AG04449 (cell line): ENCODE measurements around the gene JAK1.

Source experiments
- CTCF ChIA-PET: fragments of 350-600 bp; formaldehyde crosslinking; extraction: SDS; loops from one replicate; lab custom pipeline; 2021; ENCODE audit warnings: antibody characterized with exemption; lab: Yijun Ruan, JAX
- POLR2A ChIA-PET: fragments of 400-600, 350-600 bp; formaldehyde crosslinking; extraction: SDS; loops from one replicate; lab custom pipeline; 2020; ENCODE audit warnings: antibody characterized with exemption, inconsistent platforms; lab: Yijun Ruan, JAX
- DNase-seq: peaks from one replicate; pipeline ENCODE4 v3.0.0-alpha.2; 2010; ENCODE audit warnings: low read depth, low spot score
- H3K4me3 ChIP-seq: 2 replicates; pipeline ENCODE4 v1.5.1; 2011; ENCODE audit warnings: low read depth, mild to moderate bottlenecking, control low read depth, low read length
- TF ChIP-seq, protein P1 (sequence below): IDR thresholded peaks from one replicate; pipeline ENCODE4 v1.5.1; 2011; ENCODE audit warnings: mild to moderate bottlenecking, moderate library complexity, low read length, control low read depth, inconsistent platforms; ENCODE audit not compliant: insufficient read depth; ENCODE audit errors: missing control alignments

Gene JAK1

GRCh38 chr1:64908575-64908974 is 57.8 kb downstream of the JAK1 start:
- H3K4me3 ChIP-seq: no peak overlapping the region
- POLR2A ChIA-PET: interaction anchor here (0.7 kb wide), 1 partner anchor 17 kb away, joined by 3 read pairs; no protein-coding TSS in a partner anchor
- DNase-seq: no peak
- TF ChIP-seq, protein P1, sequence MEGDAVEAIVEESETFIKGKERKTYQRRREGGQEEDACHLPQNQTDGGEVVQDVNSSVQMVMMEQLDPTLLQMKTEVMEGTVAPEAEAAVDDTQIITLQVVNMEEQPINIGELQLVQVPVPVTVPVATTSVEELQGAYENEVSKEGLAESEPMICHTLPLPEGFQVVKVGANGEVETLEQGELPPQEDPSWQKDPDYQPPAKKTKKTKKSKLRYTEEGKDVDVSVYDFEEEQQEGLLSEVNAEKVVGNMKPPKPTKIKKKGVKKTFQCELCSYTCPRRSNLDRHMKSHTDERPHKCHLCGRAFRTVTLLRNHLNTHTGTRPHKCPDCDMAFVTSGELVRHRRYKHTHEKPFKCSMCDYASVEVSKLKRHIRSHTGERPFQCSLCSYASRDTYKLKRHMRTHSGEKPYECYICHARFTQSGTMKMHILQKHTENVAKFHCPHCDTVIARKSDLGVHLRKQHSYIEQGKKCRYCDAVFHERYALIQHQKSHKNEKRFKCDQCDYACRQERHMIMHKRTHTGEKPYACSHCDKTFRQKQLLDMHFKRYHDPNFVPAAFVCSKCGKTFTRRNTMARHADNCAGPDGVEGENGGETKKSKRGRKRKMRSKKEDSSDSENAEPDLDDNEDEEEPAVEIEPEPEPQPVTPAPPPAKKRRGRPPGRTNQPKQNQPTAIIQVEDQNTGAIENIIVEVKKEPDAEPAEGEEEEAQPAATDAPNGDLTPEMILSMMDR: no peak
- CTCF ChIA-PET: interaction anchor here (1.1 to 1.8 kb wide), 4 partner anchors 9 to 12 kb away, joined by 3 to 6 read pairs (median 4); no protein-coding TSS in a partner anchor

- H3K4me3 ChIP-seq: no peak overlapping the region
- ChIA-PET POLR2A (no interaction called here), CTCF (no interaction called here)
- DNase-seq: no peak
- TF ChIP-seq, protein P1: no peak
These were observed 59.9 kb downstream of the JAK1 start for GRCh38 chr1:64906447-64906846.

- POLR2A ChIA-PET: no interaction called here
These were observed 62.8 kb downstream of the JAK1 start for GRCh38 chr1:64903593-64903992.

DNA sequence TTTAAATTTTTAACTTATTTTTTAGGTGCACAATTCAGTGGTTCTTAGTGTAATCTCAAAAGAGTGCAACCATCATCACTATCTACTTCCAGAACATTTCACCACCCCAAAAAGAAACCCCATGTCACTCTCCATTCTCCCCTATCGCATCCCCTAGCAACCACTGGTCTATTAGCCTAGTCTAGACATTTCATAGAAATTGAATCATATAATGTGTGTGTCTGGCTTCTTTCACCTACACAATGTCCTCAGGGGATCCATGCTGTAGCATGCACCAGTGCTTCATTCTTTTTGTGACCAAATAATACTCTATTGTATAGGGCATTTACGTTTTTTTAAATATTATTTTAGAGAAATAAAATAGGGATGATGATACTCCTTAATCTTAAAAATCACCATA is 64.7 kb downstream of the JAK1 start:
- no peak overlapping the region for H3K4me3 ChIP-seq
- TF ChIP-seq, protein P1: no peak
- POLR2A ChIA-PET: no interaction called here
- no peak for DNase-seq
- CTCF ChIA-PET: no interaction called here

More at GRCh38 chr1:64903593-64903992, 62.8 kb downstream of the JAK1 start:
- DNase-seq: no peak
- CTCF ChIA-PET: interaction anchor here (1.7 kb wide), 1 partner anchor 11 kb away, joined by 3 read pairs; no protein-coding TSS in a partner anchor
- TF ChIP-seq, protein P1: no peak
- H3K4me3 ChIP-seq: no peak overlapping the region

DNA sequence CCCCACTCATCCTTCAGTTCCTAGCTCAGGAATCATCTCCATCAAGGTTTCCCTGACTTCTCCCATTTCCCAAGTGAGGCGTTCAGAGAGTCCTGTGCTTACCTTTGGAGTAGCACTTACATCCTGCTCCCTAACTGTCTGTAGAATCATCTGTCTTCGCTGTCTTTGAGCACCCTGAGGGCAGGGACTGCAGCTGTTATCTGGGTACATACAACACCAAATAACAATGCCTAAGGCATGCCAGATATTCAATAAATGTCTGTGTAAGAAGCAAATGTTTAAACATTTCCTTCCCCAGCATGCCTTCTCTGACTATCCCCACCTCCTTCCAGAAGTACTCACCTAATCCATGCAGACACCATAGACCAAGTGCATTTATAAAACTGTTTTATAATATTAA is 65.4 kb downstream of the JAK1 start:
- TF ChIP-seq, protein P1: no peak
- POLR2A ChIA-PET: no interaction called here
- DNase-seq: no peak
- CTCF ChIA-PET: interaction anchor here (1.0 kb wide), 1 partner anchor 13 kb away, joined by 3 read pairs; no protein-coding TSS in a partner anchor
- H3K4me3 ChIP-seq: no peak overlapping the region

GRCh38 chr1:64898107-64898861 is 68.1 kb downstream of the JAK1 start:
- CTCF ChIA-PET: interaction anchor here (0.8 kb wide), 1 partner anchor 16 kb away, joined by 3 read pairs; no protein-coding TSS in a partner anchor
- TF ChIP-seq, protein P1: no peak
- no peak overlapping the region for H3K4me3 ChIP-seq
- POLR2A ChIA-PET: interaction anchor here (0.6 to 1.0 kb wide), 2 partner anchors 35 to 36 kb away, joined by 3 to 4 read pairs; no protein-coding TSS in a partner anchor
- DNase-seq: peak; percentile 88
